ENCODE results near the gene PRPF40A.

PRPF40A gene

DNA sequence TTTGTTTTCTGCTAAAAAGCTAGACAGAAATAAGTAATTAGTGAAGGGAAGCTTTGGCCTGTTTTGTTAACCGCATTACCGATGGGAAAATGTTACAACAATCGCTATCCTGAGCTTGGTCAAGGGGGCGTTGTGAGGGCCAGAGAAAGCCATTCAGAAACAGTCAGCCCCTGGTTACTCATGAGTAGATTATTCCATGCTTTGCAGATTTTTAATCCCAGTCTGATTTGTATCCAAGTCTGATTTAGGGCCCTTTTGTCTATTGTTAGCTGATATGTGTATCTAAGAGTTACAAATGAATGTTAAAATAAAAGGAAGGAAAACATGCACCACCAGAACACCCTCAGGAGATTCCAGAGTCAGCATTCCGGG is 99.1 kb downstream of the PRPF40A start:
- TF ChIP-seq TAF1 (IDR thresholded peaks at IDR 0.05; ENCODE audit: borderline replicate concordance, insufficient read depth, low read length) (no peak), POLR2AphosphoS5 (IDR thresholded peaks at IDR 0.05; ENCODE audit: low read depth, low read length) (no peak), SIN3A (IDR thresholded peaks at IDR 0.05; ENCODE audit: borderline replicate concordance, insufficient read depth, low read length) (no peak), FOXP2 (optimal IDR thresholded peaks at IDR 0.05; ENCODE audit: borderline replicate concordance, extremely low read depth, extremely low read length, insufficient read depth) (no peak)
- TF ChIP-seq, protein P1, sequence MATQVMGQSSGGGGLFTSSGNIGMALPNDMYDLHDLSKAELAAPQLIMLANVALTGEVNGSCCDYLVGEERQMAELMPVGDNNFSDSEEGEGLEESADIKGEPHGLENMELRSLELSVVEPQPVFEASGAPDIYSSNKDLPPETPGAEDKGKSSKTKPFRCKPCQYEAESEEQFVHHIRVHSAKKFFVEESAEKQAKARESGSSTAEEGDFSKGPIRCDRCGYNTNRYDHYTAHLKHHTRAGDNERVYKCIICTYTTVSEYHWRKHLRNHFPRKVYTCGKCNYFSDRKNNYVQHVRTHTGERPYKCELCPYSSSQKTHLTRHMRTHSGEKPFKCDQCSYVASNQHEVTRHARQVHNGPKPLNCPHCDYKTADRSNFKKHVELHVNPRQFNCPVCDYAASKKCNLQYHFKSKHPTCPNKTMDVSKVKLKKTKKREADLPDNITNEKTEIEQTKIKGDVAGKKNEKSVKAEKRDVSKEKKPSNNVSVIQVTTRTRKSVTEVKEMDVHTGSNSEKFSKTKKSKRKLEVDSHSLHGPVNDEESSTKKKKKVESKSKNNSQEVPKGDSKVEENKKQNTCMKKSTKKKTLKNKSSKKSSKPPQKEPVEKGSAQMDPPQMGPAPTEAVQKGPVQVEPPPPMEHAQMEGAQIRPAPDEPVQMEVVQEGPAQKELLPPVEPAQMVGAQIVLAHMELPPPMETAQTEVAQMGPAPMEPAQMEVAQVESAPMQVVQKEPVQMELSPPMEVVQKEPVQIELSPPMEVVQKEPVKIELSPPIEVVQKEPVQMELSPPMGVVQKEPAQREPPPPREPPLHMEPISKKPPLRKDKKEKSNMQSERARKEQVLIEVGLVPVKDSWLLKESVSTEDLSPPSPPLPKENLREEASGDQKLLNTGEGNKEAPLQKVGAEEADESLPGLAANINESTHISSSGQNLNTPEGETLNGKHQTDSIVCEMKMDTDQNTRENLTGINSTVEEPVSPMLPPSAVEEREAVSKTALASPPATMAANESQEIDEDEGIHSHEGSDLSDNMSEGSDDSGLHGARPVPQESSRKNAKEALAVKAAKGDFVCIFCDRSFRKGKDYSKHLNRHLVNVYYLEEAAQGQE (IDR thresholded peaks at IDR 0.05; ENCODE audit: insufficient read depth in 1 of 2, low read depth in 2 of 2, low read length in 2 of 2) = no peak

DNA sequence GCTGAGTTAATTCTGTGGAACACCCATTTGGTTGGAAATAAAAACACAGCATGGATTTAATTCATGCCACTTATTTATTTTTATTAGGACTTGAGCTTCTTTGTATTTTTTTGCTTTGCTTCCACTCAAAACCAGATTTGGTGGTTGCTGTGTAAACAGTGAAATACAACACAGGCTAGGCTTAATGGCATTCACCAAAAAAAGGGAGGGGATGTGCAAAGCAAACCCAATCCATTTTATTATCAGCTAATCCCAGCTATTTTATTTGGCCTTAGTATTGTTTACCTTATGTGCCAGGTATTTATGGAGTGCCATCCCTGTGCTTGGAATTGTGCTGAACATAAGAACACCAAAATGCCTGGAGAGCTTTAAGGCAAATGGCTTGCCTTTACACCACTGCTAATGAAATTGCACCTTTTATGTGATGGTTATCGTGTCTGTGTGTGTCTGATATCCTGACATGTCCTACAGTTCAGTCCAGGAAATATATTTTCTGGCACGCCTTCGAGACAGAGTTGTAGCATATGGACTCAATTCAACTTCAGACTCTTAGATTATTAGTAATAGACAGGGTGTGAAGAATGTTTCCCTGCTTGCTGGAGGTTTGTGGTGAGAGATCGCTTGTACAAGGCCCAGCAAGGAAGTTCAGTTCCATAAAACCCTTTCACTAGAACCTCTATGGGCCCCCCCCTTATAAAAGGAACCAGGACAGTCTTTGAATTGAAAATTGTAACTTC is 99.6 kb downstream of the PRPF40A start:
- TF ChIP-seq FOXP2 (optimal IDR thresholded peaks at IDR 0.05; ENCODE audit: borderline replicate concordance, extremely low read depth, extremely low read length, insufficient read depth) (no peak), POLR2AphosphoS5 (IDR thresholded peaks at IDR 0.05; ENCODE audit: low read depth, low read length) (no peak), TAF1 (IDR thresholded peaks at IDR 0.05; ENCODE audit: borderline replicate concordance, insufficient read depth, low read length) (no peak), SIN3A (IDR thresholded peaks at IDR 0.05; ENCODE audit: borderline replicate concordance, insufficient read depth, low read length) (no peak)
- TF ChIP-seq, protein P1 (IDR thresholded peaks at IDR 0.05; ENCODE audit: insufficient read depth in 1 of 2, low read depth in 2 of 2, low read length in 2 of 2) = no peak

DNA sequence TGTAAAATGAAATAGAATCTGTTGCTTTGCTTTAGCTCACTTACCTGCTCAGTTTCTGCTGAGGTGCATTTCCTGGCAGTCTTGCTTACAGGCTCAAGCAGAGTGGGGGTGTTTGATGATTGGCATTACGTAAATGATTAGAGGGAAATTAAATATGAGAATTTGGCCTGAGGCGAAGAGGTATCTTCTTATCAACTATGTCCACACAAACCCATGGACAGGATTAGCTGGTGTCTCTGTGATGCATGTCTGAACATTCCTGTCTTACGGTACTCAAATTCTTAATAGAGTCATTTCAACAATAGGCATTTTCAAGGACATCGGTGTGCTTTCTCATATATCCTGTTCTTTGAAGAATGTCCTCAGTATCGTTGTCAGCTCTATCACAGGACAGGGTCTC is 102.1 kb downstream of the PRPF40A start:
- TF ChIP-seq POLR2AphosphoS5 (IDR thresholded peaks at IDR 0.05; ENCODE audit: low read depth, low read length) (no peak), TAF1 (IDR thresholded peaks at IDR 0.05; ENCODE audit: borderline replicate concordance, insufficient read depth, low read length) (no peak), SIN3A (IDR thresholded peaks at IDR 0.05; ENCODE audit: borderline replicate concordance, insufficient read depth, low read length) (no peak), FOXP2 (optimal IDR thresholded peaks at IDR 0.05; ENCODE audit: borderline replicate concordance, extremely low read depth, extremely low read length, insufficient read depth) (no peak)
- TF ChIP-seq, protein P1 (IDR thresholded peaks at IDR 0.05; ENCODE audit: insufficient read depth in 1 of 2, low read depth in 2 of 2, low read length in 2 of 2) = no peak

GRCh38 chr2:152613235-152613634 is 104.0 kb downstream of the PRPF40A start:
- no peak for TF ChIP-seq FOXP2 (optimal IDR thresholded peaks at IDR 0.05; ENCODE audit: borderline replicate concordance, extremely low read depth, extremely low read length, insufficient read depth)
- TF ChIP-seq TAF1 (IDR thresholded peaks at IDR 0.05; ENCODE audit: borderline replicate concordance, insufficient read depth, low read length) = no peak
- TF ChIP-seq, protein P1 (IDR thresholded peaks at IDR 0.05; ENCODE audit: insufficient read depth in 1 of 2, low read depth in 2 of 2, low read length in 2 of 2) = no peak
- TF ChIP-seq POLR2AphosphoS5 (IDR thresholded peaks at IDR 0.05; ENCODE audit: low read depth, low read length) = no peak
